Calu3 (cell line): ENCODE measurements around the gene RFNG. TPM values are rescaled to one million over a fixed set of nuclear protein-coding genes. Genes with fewer than 3 reads are reported as not detected.
"Not testable (repeated sequence)": the region's sequence is repeated elsewhere in the genome, so short reads cannot be mapped to it uniquely, and the experiment has no call there.

ENCODE experiments used
- BruUV-seq: library from RNA; stranded (reverse); fragments of 400-500 nt; replicated peaks from 2 replicates; lab custom pipeline; 2021; lab: Mats Ljungman, UMichigan
- CTCF ChIA-PET: fragments of 300-600 bp; sonication (Branson Sonifier 250); formaldehyde crosslinking; loops from one replicate; lab custom pipeline; 2022; ENCODE audit warnings: antibody characterized with exemption; lab: Charles Lee
- DNase-seq: peaks from one replicate; pipeline ENCODE4 v3.0.0; 2022
- H3K27ac Mint-ChIP-seq: one replicate; pipeline ENCODE4 v1.8.0; 2022; ENCODE audit warnings: mixed read lengths; ENCODE audit not compliant: unreplicated experiment
- H3K27me3 Mint-ChIP-seq: one replicate; pipeline ENCODE4 v1.8.0; 2022; ENCODE audit warnings: mixed read lengths; ENCODE audit not compliant: unreplicated experiment
- H3K36me3 Mint-ChIP-seq: one replicate; pipeline ENCODE4 v1.8.0; 2022; ENCODE audit warnings: mild to moderate bottlenecking, moderate library complexity, mixed read lengths; ENCODE audit not compliant: insufficient read depth, unreplicated experiment
- H3K4me1 Mint-ChIP-seq: one replicate; pipeline ENCODE4 v1.8.0; 2022; ENCODE audit warnings: mild to moderate bottlenecking, low read depth, mixed read lengths; ENCODE audit not compliant: unreplicated experiment
- H3K4me3 Mint-ChIP-seq: one replicate; pipeline ENCODE4 v1.8.0; 2022; ENCODE audit warnings: mild to moderate bottlenecking, low read depth, moderate library complexity, mixed read lengths; ENCODE audit not compliant: unreplicated experiment
- H3K9me3 Mint-ChIP-seq: one replicate; pipeline ENCODE4 v1.8.0; 2022; ENCODE audit warnings: low read depth, mixed read lengths; ENCODE audit not compliant: unreplicated experiment
- intact Hi-C: fragments of 100-400 bp; cut with micrococcal nuclease; formaldehyde crosslinking; loops from one replicate; pipeline ENCODE4 v1.10.0; 2022; ENCODE audit not compliant: unreplicated experiment
- total RNA-seq: library from RNA; stranded (reverse); gene quantifications from 2 replicates; pipeline ENCODE4 v1.2.3, GENCODE V29; 2022
- TF ChIP-seq, protein P1 (sequence below): fragments of 200-600 bp; IDR thresholded peaks from one replicate; pipeline ENCODE4 v1.8.0; 2022; ENCODE audit warnings: antibody characterized with exemption; ENCODE audit not compliant: unreplicated experiment

The RFNG gene
- total RNA-seq, 1 experiment from 2014 or later, result 33.5 TPM

DNA sequence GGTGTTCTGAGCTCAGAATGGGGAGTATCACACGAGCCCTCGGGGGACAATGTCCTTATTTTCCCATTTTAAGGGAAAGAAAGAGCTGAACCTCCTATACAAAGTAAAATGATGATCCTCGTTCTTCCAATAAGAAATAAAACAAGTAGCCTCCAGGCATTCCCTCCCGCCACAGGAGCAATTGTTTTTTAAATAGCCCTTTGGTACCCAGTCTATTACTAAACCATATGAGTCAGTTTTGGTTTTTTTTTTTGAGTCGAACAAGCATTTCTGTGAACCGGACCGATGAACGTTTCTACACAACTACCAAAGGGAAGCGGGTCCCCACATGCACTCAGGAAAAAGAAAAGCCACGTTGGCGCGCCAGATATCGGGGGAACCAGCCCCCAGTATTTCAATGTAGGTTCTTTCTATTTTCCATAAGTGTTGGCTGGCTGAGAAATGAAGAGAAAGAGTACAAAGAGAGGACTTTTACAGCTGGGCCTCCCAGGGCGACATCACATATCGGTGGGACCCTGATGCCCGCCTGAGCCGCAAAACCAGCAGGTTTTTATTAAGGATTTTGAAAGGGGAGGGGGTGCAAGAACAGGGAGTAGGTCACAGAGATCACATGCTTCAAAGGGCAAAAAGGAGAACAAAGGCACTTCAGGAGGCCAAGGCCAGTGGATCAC lies 10.3 kb downstream of the RFNG start:
- CTCF ChIA-PET, result interaction anchor here (1.0 kb wide), 1 partner anchor 18 kb away, joined by 5 read pairs; the partner anchor contains the start of genes CENPX and LRRC45
- BruUV-seq, result no TSS peak
- Mint-ChIP-seq H3K36me3 (peaks cover 17% of the 10 kb centered on the region), H3K27me3 (no peaks in the 10 kb centered on the region), H3K4me3 (no peak overlapping the region), H3K9me3 (no peaks in the 10 kb centered on the region), H3K27ac (no peak overlapping the region), H3K4me1 (peaks cover 7% of the 10 kb centered on the region)
- no peak for DNase-seq
- TF ChIP-seq, protein P1, sequence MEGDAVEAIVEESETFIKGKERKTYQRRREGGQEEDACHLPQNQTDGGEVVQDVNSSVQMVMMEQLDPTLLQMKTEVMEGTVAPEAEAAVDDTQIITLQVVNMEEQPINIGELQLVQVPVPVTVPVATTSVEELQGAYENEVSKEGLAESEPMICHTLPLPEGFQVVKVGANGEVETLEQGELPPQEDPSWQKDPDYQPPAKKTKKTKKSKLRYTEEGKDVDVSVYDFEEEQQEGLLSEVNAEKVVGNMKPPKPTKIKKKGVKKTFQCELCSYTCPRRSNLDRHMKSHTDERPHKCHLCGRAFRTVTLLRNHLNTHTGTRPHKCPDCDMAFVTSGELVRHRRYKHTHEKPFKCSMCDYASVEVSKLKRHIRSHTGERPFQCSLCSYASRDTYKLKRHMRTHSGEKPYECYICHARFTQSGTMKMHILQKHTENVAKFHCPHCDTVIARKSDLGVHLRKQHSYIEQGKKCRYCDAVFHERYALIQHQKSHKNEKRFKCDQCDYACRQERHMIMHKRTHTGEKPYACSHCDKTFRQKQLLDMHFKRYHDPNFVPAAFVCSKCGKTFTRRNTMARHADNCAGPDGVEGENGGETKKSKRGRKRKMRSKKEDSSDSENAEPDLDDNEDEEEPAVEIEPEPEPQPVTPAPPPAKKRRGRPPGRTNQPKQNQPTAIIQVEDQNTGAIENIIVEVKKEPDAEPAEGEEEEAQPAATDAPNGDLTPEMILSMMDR, result no peak
- intact Hi-C loops, result no loop called here

DNA sequence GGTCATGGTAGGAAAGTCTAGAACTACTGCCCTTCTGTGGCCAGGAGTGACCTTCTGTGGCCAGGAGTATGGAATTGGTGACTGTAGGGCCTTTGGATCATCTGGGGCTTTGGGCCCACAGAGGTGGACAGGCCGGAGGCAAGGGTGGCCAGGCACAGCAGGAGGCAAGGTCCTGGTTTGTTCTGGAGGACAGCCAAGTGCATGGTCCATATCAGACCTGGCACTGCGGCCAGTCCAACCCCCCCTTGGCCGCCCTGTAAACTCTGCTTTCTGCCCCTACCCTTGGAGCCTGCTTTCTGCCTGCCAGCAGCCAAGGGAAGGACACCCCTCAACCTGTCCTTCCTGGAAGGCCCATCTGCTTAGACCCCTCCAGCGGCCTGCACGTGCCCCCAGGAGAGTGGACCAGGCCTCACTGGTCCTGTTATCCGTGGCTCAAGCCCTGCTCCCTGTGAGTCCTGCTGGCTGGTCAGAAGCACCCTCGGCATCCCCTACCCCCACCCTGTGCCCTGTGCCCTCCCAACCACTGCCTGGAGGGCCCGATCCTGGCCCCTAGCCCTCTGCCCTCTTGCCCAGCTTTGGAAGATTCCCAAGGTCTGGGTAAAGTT lies 11.8 kb downstream of the RFNG start:
- Mint-ChIP-seq H3K27me3 (no peaks in the 10 kb centered on the region), H3K36me3 (peaks cover 23% of the 10 kb centered on the region), H3K4me3 (no peak overlapping the region), H3K9me3 (no peaks in the 10 kb centered on the region), H3K27ac (no peak overlapping the region), H3K4me1 (peaks cover 7% of the 10 kb centered on the region)
- TF ChIP-seq, protein P1, result no peak
- intact Hi-C loops, result no loop called here
- CTCF ChIA-PET, result no interaction called here
- BruUV-seq, result no TSS peak
- DNase-seq, result no peak

DNA sequence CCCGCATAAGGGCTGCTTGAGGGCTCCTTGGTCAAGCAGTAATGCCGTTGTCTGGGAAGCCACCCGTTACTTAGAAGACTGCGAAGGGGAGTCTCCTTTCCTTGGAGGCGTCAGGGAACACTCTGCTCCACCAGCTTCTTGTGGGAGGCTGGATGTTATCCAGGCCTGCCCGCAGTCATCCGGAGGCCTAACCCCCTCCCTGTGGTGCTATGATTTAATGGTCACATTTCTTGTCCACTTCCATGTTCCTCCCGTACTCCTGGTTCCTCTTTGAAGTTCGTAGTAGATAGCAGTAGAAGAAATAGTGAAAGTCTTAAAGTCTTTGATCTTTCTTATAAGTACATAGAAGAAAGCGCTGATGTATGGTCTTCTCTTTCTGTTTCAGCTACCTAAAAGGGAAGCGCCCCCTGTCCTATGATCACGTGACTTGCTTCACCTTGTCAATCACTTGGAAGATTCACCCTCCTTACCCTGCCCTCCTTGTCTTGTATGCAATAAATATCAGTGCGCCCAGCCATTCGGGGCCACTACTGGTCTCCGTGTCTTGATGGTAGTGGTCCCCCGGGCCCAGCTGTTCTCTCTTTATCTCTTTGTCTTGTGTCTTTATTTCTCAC lies 12.7 kb downstream of the RFNG start:
- H3K27ac Mint-ChIP-seq, BruUV-seq, H3K9me3 Mint-ChIP-seq, DNase-seq, H3K27me3 Mint-ChIP-seq, H3K4me1 Mint-ChIP-seq, intact Hi-C loops, H3K4me3 Mint-ChIP-seq, CTCF ChIA-PET: not testable (repeated sequence)
- H3K36me3 Mint-ChIP-seq, result peaks cover 23% of the 10 kb centered on the region

DNA sequence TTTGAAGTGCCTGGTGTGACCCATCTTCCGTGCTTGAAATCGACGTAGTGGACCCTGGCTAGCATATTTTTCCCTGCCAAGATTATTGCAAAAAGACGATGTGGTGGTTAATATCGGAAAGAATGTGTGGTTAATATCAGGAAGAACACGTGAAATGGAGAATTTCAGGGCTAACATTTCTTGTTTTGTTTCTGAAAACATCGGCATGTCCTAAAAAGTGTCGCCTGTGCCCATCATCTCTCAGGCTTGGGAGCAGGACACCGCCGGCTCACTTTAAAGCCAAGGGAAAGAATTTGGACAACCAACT lies 13.8 kb downstream of the RFNG start:
- TF ChIP-seq, protein P1, result no peak
- intact Hi-C loops, result no loop called here
- no TSS peak for BruUV-seq
- H3K36me3 Mint-ChIP-seq, result peaks cover 23% of the 10 kb centered on the region
- no peak for DNase-seq
- no peaks in the 10 kb centered on the region for H3K27me3 Mint-ChIP-seq
- H3K4me3 Mint-ChIP-seq, result peak overlapping the region; percentile 86
- no peaks in the 10 kb centered on the region for H3K9me3 Mint-ChIP-seq
- peaks cover 7% of the 10 kb centered on the region for H3K4me1 Mint-ChIP-seq
- H3K27ac Mint-ChIP-seq, result peak overlapping the region; percentile 31
- CTCF ChIA-PET, result interaction anchor here (0.6 to 1.4 kb wide), 8 partner anchors 13 to 220 kb away, joined by 3 to 24 read pairs (median 4); partner anchors contain the start of genes CENPX, GPS1, LRRC45 and RFNG
